ENCODE data around the gene RUNDC3A.
A peak's percentile ranks its signal among the peaks of the same experiment; 100 is the strongest.
"Not testable (repeated sequence)": the region's sequence is repeated elsewhere in the genome, so short reads cannot be mapped to it uniquely, and the experiment has no call there.

RUNDC3A gene

DNA sequence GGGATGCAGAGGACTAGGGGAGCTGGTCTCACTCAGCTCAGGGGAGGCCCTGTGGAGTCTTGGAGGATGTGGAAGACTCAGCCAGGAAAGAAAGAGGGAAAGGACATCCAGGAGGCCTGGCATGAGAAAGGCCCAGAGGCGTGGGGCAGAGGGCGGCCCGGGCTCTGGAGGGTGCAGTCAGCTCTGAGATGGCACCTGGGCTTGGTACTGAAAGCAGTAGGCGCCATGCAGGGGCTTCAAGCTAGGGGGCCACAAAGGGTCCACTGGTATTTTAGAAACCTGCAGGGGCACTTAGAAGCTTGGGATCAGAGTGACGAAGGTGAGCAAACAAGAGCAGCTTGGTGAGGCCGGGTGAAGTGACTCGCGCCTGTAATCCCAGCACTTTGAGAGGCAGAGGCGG, 49.7 kb downstream of the RUNDC3A start:
- no peak for DNase-seq (ENCODE audit: low read depth in 1 of 2, low spot score in 1 of 2)

DNA sequence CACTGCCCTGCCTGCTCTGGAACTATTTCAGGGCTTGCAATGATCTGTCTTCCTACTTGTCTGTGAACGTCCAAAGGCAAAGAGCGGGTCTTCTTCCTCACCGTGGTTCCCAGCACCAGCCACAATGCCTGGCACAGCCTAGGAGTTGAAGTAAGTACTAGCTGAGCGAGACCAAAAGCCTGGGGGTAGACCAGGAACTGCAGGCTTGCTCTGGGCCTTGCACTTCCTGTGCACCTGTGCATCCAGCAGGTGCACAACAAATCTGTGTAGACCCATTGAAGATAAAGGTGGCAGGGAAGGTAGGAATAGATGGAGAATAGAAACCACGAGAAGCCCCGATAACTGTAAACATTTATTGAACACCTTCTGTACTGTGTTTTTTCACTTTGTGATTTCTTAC, 50.6 kb downstream of the RUNDC3A start:
- no peak for DNase-seq (ENCODE audit: low read depth in 1 of 2, low spot score in 1 of 2)

DNA sequence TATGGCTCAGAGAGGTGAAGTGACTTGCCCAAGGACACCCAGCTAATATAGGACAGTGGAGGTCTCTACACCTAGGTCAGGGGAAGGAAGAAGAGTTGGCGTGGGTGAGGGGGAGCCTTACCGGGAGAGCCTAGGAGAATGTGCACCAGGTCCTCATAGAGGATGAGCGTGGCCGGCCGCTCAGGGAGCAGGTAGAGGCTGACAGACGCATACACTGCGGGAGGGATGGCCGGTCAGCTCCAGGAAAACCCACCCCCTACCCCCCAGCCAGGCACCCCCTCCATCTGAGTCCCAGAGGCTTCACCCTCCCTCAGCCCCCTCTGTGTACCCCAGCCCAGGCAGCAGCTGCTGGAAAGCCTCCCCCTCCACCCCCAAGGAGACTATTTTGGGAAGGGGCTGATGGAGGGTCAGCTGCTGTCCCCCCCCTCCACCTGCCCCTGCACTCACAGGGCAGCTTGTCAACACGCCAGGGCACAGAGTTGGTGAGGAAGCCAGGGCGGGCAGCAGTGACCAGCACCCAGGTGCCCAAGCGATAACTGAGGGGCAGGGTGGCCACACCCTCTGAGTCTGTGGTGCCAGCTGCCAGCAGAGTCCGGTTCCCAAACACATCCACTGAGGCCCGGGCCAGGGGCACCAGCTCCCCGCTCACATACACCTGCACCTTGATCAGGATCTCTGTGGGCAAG, 51.2 kb downstream of the RUNDC3A start:
- DNase-seq (ENCODE audit: low read depth in 1 of 2, low spot score in 1 of 2): no peak

DNA sequence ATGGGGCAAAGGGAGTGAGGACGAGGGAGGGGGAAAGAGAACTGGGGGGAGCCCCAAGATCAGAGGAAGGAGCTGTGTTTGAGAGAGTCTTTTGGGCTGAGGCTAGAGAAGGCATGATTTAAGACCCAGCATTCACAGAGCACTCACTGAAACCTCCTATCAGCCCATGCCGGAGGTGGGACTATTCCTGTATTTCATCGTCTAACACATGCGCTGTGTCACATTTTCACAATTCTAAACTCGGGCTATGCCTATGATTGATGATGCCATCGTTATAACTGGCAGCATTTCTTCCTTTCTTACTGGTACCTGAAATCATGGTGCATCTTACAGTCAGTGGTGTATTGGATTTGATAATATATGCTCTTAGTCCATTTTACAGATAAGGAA, 51.7 kb downstream of the RUNDC3A start:
- DNase-seq (ENCODE audit: low read depth in 1 of 2, low spot score in 1 of 2): no peak

DNA sequence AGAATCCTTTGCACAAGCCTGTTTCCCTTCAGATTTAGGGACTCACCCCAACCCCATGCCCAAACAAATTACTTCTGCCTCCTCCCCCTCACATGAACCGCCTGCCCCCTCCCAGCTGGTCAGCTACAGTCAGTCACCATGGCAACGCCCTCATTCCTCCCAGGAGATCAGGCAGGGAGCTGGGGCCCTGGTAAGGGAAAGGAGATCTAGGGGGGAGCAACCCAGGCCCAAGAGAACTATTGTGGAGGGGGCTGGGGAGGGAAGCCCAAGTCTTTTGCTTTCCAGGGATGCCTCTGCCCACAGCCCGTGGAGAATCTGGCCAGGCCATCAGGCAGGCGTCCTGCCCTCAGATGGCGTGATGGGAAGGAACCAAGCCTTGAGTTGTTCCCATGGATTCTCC, 52.4 kb downstream of the RUNDC3A start:
- no peak for DNase-seq (ENCODE audit: low read depth in 1 of 2, low spot score in 1 of 2)

DNA sequence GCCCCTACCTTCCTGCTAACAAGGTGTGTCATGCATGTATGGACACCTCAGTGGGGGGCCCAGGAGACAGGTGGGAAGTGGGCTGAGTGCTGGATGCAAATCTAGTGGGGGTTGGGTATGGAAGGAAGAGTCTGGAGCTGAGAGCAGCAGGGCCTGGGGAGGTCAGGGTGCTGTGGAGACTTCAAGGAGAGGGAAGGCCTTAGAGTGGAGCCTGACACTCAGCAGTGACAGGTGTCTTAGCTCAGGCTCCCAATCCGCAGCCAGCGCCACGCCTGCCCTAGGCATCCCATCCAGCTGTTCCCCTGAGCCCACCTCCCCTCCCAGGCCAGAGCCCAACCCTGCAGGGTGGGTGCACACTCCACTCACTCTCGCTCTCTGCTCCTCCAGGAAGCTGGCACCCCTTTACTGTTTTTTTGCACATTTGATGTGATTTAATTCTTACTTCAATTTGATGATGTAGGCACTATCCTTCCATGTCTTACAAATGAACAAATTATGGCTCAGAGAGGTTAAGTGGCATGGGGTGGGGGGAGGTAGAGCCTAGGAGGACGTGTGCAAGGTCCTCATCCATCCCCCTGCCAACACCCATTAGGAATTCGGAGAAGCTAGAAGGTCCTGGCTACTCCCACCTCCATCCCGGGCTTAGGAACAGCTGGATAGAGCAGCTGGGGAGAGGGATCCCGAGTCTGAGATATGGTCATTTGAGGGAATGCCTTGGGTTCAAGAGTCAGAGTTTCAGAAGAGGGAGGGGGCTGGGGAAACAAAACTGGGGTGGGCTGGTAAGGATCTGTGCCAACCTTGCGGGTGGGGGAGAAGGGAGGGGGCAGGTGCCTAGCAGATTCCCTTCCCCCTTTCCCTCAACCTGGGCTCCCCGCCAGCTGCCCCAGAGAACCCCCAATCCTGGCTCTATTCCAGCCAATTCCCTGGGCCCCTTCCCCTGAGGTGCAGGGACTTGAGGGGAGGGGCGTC, 53.2 kb downstream of the RUNDC3A start:
- DNase-seq (ENCODE audit: low read depth in 1 of 2, low spot score in 1 of 2): no peak

DNA sequence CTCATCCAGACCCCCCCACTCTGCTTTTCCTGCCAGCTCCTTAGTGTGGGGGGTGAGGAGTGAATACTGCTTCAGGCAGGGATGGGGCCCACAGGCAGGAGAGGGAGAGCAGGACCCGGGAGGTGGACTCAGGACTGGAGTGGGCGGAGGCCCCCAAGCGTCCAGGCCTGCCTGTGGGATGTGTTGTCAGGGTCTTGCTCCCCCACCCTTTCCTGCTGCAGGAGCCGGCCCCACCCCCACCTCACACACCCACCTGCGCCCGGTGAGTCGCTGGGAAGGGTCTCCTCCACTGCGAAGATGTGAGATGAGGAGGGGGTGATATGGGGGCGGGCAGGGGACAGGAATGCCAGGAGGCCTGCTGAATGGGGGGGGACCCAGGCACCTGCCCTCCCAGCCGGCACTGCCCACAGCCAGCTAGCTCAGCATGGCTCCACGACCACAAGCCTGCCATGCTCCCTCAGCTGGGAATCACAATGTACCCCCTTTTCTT, 54.1 kb downstream of the RUNDC3A start:
- DNase-seq (ENCODE audit: low read depth in 1 of 2, low spot score in 1 of 2): no peak

DNA sequence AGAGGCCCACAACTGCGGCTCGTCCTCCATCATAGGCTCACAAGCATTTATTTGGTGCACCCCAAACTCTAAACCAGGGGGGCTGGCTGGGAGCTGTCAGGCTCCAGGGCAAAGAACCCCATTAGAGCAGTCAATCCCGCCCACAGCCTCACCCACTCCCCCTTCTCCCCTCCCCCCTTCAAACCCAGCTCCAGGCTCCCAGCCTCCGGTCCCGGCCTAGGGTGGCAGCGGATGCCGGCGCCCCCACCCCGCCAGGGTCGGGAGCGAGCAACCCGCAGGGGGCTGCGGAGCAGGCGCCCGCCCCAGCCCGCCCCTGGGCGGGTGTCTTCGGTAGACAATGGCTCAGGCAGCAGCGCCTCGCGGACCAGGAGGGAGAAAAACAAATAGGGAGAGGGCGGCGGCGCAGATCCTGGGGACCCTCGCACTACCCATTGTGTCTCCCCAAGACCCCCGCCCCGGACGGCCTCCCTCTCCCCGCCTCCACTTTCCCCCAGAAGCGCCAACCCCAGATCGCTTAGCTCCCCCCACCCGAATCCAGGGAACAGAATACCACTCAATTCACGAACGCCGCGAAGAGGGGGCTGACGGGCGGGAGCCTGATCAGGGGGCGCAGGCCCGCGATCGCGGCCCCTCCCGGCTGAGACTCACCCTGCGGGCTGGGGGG, 54.7 kb downstream of the RUNDC3A start:
- DNase-seq (ENCODE audit: low read depth in 1 of 2, low spot score in 1 of 2): no peak

DNA sequence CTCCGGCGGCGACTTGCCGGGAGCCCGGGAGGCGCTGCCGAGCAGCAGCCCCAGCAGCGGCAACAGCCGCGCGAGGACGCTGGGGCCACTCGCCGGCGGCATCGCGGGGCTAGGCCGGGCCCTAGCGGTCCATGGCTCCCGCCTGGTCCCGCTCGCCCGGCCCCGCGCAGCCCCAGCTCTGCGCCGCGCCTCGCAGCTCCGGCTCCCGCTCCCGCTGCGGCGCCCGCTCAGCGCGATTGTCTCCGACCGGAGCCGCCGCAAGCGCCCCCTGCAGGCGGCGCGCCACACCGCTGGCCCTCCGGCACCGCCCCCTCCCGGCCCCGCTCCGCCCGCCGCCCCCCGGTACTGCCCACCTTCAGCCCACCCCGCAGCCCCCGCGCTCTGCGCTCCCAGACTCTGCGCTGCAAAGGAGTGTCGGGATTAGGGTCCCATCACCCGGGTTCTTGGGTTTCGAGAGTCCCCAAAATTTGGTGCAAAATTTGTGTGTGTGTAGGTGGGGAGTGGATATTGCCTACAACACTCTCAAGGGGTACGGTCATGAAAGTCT, 55.3 kb downstream of the RUNDC3A start, which contains the start of gene FAM171A2:
Gene FAM171A2 (minus strand): TSS at position 241 of the 547 bp plus-strand sequence. CDS start 139 bp downstream, at position 102.
- DNase-seq (ENCODE audit: low read depth in 1 of 2, low spot score in 1 of 2): peak; percentile 32 to 53

DNA sequence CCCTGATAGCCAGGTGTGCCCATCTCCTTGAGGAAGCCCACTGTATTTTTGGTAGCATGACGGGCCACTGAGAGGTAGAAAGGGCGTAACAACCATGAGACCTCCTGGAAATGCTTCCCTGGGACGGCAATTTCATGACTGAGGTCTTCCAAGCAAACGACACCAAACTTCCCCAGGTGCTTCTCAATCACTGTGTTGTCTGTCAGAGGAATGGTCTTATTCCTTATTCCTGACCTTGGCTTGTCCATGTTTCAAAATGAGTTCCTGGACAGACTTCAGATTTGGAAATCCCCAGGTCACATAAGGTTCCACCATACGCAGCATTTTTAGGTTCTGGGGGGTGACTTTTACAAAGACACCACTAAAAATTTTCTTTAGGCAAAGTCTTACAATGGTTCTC, 56.6 kb downstream of the RUNDC3A start:
- not testable (repeated sequence) for DNase-seq (ENCODE audit: low read depth in 1 of 2, low spot score in 1 of 2)

DNA sequence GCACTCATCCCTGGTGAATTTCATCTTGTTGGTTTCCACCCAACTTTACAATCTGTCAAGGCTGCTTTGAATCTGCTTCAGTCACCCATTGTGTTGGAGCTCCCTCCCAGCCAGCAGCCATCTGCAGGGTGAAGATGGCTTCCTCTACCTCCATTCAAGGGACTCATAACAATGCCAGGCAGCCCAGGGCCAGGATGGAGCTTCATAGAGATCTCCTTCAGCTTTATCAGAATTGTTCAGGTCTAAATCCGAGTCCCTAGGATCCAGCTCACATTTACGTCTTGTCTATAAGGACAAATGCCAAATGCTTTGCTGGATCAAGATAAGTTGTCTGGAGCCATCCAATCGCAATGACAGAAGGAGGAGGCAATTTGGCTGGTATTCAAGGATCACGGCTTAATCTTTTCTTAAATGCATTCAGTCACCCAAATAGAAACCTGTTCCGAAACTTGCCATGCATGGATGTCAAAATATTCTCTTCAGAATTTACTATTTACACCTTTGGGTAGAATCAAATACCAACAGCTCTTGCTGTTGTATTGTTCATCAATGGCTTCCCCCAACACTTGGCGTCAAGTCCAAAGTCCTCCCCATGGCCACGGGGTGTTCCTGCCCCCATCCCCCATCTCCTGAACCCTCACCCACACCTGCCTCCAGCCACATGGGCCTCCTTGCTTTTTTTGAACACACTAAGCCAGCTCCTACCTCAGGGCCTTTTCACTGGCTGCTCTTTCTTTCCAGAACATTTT, 59.0 kb downstream of the RUNDC3A start:
- DNase-seq (ENCODE audit: low read depth in 1 of 2, low spot score in 1 of 2): no peak

Measured in activated T-helper 1 cell treated with anti-CD3 and anti-CD28 coated beads, Interleukin-2, amount 50 U/mL, for 16 hours (primary cell).